NB4 (cell line): Measurements from ENCODE around the gene KIF17.

Experiments
- POLR2A ChIP-seq: IDR thresholded peaks from 2 replicates; pipeline ENCODE4 v1.6.1; 2011; ENCODE audit warnings: mild to moderate bottlenecking; ENCODE audit not compliant: insufficient read length; ENCODE audit errors: extremely low read depth
- TF ChIP-seq, protein P1 (sequence below): IDR thresholded peaks from one replicate; pipeline ENCODE4 v1.5.1; 2012; ENCODE audit warnings: low read depth, low read length

DNA sequence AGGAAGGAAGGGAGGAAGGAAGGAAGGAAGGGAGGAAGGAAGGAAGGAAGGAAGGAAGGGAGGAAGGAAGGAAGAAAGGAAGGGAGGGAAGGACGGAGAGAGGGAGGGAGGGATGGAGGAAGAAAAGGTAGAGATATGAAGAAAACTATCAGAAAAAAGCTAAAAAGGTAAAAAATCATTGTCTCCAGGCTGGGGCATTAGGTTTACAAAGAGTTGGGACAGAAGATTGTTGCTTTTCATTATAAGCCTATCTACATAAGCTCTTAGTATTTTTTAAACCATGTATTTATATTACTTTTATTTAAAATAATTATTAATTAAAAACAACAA lies 91.7 kb downstream of the KIF17 start:
- TF ChIP-seq, protein P1, sequence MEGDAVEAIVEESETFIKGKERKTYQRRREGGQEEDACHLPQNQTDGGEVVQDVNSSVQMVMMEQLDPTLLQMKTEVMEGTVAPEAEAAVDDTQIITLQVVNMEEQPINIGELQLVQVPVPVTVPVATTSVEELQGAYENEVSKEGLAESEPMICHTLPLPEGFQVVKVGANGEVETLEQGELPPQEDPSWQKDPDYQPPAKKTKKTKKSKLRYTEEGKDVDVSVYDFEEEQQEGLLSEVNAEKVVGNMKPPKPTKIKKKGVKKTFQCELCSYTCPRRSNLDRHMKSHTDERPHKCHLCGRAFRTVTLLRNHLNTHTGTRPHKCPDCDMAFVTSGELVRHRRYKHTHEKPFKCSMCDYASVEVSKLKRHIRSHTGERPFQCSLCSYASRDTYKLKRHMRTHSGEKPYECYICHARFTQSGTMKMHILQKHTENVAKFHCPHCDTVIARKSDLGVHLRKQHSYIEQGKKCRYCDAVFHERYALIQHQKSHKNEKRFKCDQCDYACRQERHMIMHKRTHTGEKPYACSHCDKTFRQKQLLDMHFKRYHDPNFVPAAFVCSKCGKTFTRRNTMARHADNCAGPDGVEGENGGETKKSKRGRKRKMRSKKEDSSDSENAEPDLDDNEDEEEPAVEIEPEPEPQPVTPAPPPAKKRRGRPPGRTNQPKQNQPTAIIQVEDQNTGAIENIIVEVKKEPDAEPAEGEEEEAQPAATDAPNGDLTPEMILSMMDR, result no peak
- no peak for TF ChIP-seq POLR2A
